Activated naive CD4-positive, alpha-beta T cell treated with anti-CD3 and anti-CD28 coated beads, Interleukin-2, amount 50 U/mL, for 24 hours (primary cell): Measurements from ENCODE around the gene NKD2.
"Not testable (repeated sequence)": the region's sequence is repeated elsewhere in the genome, so short reads cannot be mapped to it uniquely, and the experiment has no call there.

Experiments used
- H3K27ac Mint-ChIP-seq: one replicate; pipeline ENCODE4 v1.8.0; 2021; ENCODE audit warnings: mild to moderate bottlenecking, mixed read lengths
- H3K27me3 Mint-ChIP-seq: one replicate; pipeline ENCODE4 v1.8.0; 2021; ENCODE audit warnings: mixed read lengths
- H3K36me3 Mint-ChIP-seq: one replicate; pipeline ENCODE4 v1.8.0; 2021; ENCODE audit warnings: mixed read lengths
- H3K4me1 Mint-ChIP-seq: one replicate; pipeline ENCODE4 v1.8.0; 2021; ENCODE audit warnings: mixed read lengths
- H3K4me3 Mint-ChIP-seq: one replicate; pipeline ENCODE4 v1.8.0; 2021; ENCODE audit warnings: mild to moderate bottlenecking, mixed read lengths
- H3K9me3 Mint-ChIP-seq: one replicate; pipeline ENCODE4 v1.8.0; 2021; ENCODE audit warnings: mixed read lengths

Gene NKD2

DNA sequence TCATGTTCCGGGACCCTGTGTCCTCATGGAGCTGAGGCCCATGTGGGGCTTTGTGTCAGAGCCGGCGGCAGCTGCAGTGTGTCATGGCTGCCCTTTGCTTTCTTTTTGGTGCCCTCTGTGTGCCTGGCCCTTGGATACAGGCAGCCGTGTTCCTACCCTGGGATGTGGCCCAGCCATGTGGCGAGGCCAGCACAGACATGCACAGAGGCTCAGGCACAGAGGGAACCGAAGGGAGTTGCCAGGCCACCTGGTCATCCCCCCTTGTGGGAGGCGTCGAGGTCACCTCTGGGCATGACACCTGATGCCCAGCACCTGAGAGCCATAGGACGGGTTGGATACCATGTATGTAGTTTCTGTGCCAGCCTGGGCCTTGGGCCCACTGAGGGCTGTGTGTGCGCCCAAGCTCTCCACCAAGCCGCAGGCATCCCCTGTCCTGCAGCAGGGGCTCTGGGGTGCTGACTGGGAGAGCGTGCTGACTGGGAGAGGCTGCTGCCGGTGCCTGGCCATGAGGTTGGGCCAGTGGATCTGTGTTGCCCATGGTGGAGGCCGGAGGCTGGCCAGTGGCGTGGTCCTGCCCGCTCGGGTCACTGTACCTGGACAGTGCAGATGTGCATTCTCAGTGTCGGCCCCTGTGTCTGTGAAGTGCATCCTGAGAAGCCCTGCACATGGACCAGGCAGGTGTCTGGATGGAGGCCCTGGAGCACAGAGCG, 4.8 kb downstream of the NKD2 start:
- Mint-ChIP-seq H3K27me3 (peaks cover 12% of the 10 kb centered on the region), H3K4me3 (no peak overlapping the region), H3K4me1 (peaks cover 4% of the 10 kb centered on the region), H3K9me3 (no peaks in the 10 kb centered on the region), H3K27ac (no peak overlapping the region), H3K36me3 (no peaks in the 10 kb centered on the region)

GRCh38 chr5:1013948-1014301, 5.3 kb downstream of the NKD2 start:
- H3K27me3 Mint-ChIP-seq, result peaks cover 12% of the 10 kb centered on the region
- no peak overlapping the region for H3K4me3 Mint-ChIP-seq
- no peak overlapping the region for H3K27ac Mint-ChIP-seq
- peaks cover 4% of the 10 kb centered on the region for H3K4me1 Mint-ChIP-seq
- H3K9me3 Mint-ChIP-seq, result no peaks in the 10 kb centered on the region
- no peaks in the 10 kb centered on the region for H3K36me3 Mint-ChIP-seq

- peaks cover 4% of the 10 kb centered on the region for H3K4me1 Mint-ChIP-seq
- no peaks in the 10 kb centered on the region for H3K36me3 Mint-ChIP-seq
- peaks cover 12% of the 10 kb centered on the region for H3K27me3 Mint-ChIP-seq
- H3K4me3 Mint-ChIP-seq, result no peak overlapping the region
- H3K9me3 Mint-ChIP-seq, result no peaks in the 10 kb centered on the region
- H3K27ac Mint-ChIP-seq, result no peak overlapping the region
Measured at GRCh38 chr5:1014346-1014745, 5.7 kb downstream of the NKD2 start.

DNA sequence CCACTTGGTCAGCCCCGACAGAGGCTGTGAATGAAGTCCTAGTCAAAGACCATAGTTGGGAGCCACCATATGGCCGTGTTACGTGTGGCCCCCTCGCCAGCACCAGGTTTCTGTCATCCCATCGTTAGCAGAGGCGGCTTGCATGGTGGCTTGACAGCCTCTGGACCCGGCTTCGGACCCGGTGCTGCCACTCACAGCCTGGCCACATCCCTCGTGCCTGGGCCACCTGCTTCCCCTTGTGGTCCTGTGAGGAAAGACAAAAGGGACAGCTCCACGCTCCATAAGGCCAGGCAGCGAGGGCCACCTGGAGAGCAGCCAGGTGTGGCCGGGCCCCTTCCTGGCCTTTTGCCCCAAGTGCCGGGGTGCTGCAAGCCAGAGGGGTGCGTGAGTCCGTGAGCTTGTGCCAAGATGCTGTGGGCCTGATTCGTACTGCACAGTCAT, 6.2 kb downstream of the NKD2 start:
- Mint-ChIP-seq H3K27ac (no peak overlapping the region), H3K36me3 (no peaks in the 10 kb centered on the region), H3K4me3 (no peak overlapping the region), H3K27me3 (peaks cover 12% of the 10 kb centered on the region), H3K4me1 (peaks cover 2% of the 10 kb centered on the region), H3K9me3 (no peaks in the 10 kb centered on the region)

DNA sequence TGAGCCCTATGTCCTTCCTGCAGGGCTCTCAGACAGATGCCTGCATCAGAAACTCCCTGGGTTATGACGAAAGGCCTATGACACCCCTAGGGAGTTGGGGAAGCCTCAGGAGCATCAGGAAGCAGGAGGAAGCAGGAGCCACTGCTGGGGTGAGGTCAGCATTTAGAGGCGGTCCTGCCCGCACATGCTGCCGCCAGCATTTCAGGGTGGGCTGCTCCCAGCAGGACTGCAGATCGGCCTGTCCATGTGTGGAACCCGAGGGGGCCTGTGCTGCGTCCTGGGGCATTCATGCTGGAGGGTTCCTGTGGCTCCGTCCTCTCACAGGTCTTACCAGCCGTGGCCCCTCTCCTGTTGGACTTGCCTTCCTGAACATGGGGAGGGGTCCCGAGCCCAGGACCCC, 6.9 kb downstream of the NKD2 start:
- Mint-ChIP-seq H3K4me1 (no peaks in the 10 kb centered on the region), H3K4me3 (no peak overlapping the region), H3K9me3 (no peaks in the 10 kb centered on the region), H3K36me3 (no peaks in the 10 kb centered on the region), H3K27ac (no peak overlapping the region), H3K27me3 (peaks cover 9% of the 10 kb centered on the region)

DNA sequence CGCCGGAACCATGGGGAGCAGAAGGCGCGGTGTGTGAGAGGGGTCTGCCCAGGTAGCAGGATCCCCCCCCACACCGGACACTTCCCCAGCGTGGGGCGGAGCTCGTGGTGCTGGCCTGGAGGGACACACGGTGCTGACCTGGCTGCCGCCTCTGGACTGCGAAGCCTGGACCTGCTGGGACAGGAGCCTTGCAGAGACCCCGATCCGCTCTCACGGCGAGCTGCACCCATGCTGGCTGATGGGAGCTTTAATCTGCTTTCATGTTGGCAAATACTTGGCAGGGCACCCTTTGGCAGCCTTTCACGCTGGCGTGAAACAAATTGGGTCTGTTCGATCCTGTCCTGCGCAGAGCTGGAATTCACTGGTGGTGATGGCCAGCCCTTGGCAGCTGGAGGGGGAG, 7.4 kb downstream of the NKD2 start:
- peaks cover 6% of the 10 kb centered on the region for H3K27me3 Mint-ChIP-seq
- no peaks in the 10 kb centered on the region for H3K9me3 Mint-ChIP-seq
- no peak overlapping the region for H3K27ac Mint-ChIP-seq
- H3K4me1 Mint-ChIP-seq, result no peaks in the 10 kb centered on the region
- H3K36me3 Mint-ChIP-seq, result no peaks in the 10 kb centered on the region
- no peak overlapping the region for H3K4me3 Mint-ChIP-seq

DNA sequence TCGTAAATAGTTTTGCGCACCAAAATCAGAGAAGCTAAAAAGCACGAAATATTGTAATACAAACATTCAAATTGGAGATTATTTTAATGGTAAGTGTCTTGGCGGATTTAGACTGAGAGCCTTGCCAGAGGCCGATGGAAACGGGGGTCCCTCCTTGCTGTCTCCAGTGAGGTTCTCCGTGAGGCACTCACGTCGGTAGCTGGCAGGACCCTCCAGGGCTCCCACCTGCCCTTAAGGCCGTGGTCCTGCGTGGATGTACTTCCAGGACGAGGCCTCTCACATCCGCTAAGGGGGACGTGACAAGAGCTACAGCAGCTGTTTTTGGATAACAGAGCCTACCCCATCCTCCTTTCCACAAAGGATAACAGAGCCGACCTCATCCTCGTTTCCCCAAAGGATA, 7.9 kb downstream of the NKD2 start:
- H3K36me3 Mint-ChIP-seq, result no peaks in the 10 kb centered on the region
- no peak overlapping the region for H3K27ac Mint-ChIP-seq
- H3K4me1 Mint-ChIP-seq, result no peaks in the 10 kb centered on the region
- no peaks in the 10 kb centered on the region for H3K9me3 Mint-ChIP-seq
- H3K4me3 Mint-ChIP-seq, result no peak overlapping the region
- peaks cover 2% of the 10 kb centered on the region for H3K27me3 Mint-ChIP-seq

- H3K9me3 Mint-ChIP-seq, result no peaks in the 10 kb centered on the region
- H3K4me1 Mint-ChIP-seq, result no peaks in the 10 kb centered on the region
- H3K27me3 Mint-ChIP-seq, result no peaks in the 10 kb centered on the region
- H3K4me3 Mint-ChIP-seq, result no peak overlapping the region
- no peak overlapping the region for H3K27ac Mint-ChIP-seq
- H3K36me3 Mint-ChIP-seq, result no peaks in the 10 kb centered on the region
Measured at GRCh38 chr5:1017056-1017455, 8.5 kb downstream of the NKD2 start.

GRCh38 chr5:1017691-1018455, 9.3 kb downstream of the NKD2 start:
- Mint-ChIP-seq H3K4me3 (no peak overlapping the region), H3K4me1 (no peaks in the 10 kb centered on the region), H3K27ac (no peak overlapping the region), H3K27me3 (no peaks in the 10 kb centered on the region), H3K36me3 (no peaks in the 10 kb centered on the region), H3K9me3 (no peaks in the 10 kb centered on the region)

DNA sequence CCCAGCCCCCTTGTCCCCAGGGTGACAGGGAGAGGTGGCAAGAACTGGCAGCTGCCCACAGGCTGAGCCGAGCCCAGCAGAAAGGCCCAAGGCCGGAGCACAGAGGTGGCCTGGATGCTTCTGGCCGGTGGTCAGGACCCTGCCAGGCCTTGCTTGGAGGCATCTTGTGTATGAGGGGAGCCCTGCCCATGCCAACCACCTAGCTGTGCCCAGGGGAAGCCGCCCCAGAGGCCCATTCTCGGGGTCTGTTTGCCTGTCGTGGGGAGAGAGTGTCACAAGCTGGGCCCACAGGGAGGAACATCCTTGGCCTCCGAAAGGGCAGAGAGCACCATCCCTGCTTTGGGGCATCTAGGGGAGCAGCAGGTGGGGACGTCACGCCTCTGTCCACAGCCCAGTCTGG, 10.0 kb downstream of the NKD2 start:
- no peaks in the 10 kb centered on the region for H3K9me3 Mint-ChIP-seq
- H3K4me1 Mint-ChIP-seq, result no peaks in the 10 kb centered on the region
- H3K27ac Mint-ChIP-seq, result no peak overlapping the region
- H3K27me3 Mint-ChIP-seq, result no peaks in the 10 kb centered on the region
- H3K4me3 Mint-ChIP-seq, result no peak overlapping the region
- H3K36me3 Mint-ChIP-seq, result no peaks in the 10 kb centered on the region

GRCh38 chr5:1019001-1019905, 10.7 kb downstream of the NKD2 start:
- no peak overlapping the region for H3K27ac Mint-ChIP-seq
- no peaks in the 10 kb centered on the region for H3K9me3 Mint-ChIP-seq
- no peaks in the 10 kb centered on the region for H3K36me3 Mint-ChIP-seq
- H3K4me3 Mint-ChIP-seq, result no peak overlapping the region
- no peaks in the 10 kb centered on the region for H3K27me3 Mint-ChIP-seq
- H3K4me1 Mint-ChIP-seq, result no peaks in the 10 kb centered on the region

DNA sequence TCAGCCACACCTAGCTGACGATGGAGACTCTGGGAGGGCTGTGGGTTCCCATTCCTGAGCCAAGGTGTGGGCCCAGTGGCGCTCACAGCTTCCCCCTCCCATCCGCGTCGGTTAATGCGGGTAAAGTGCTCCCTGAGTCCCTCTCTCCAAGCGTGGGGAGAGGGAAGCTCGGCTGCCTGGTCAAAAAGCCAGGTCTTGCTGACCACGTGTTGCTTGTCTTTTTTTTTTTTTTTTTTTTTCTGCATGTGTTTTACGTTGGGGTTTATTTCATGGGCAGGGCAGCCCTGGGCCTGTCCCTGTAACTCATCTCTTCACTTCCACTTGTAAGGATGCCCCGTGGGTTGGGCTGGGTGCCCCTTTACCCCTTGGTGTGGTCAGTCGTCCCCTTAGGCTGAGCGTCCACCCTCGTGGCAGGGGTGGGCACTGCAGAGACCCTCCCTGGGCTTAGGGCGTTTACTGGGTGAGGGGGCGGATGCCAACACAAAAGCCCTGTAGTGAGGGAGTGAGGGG, 11.9 kb downstream of the NKD2 start:
- H3K4me3 Mint-ChIP-seq, result no peak overlapping the region
- no peak overlapping the region for H3K27ac Mint-ChIP-seq
- no peaks in the 10 kb centered on the region for H3K27me3 Mint-ChIP-seq
- no peaks in the 10 kb centered on the region for H3K9me3 Mint-ChIP-seq
- no peaks in the 10 kb centered on the region for H3K4me1 Mint-ChIP-seq
- no peaks in the 10 kb centered on the region for H3K36me3 Mint-ChIP-seq

- H3K27me3 Mint-ChIP-seq, result no peaks in the 10 kb centered on the region
- H3K36me3 Mint-ChIP-seq, result no peaks in the 10 kb centered on the region
- no peak overlapping the region for H3K27ac Mint-ChIP-seq
- H3K4me1 Mint-ChIP-seq, result no peaks in the 10 kb centered on the region
- no peaks in the 10 kb centered on the region for H3K9me3 Mint-ChIP-seq
- H3K4me3 Mint-ChIP-seq, result no peak overlapping the region
Measured at GRCh38 chr5:1021136-1021968, 12.8 kb downstream of the NKD2 start.

GRCh38 chr5:1021969-1022336, 13.4 kb downstream of the NKD2 start:
- not testable (repeated sequence) for H3K9me3 Mint-ChIP-seq, H3K36me3 Mint-ChIP-seq, H3K4me1 Mint-ChIP-seq, H3K4me3 Mint-ChIP-seq, H3K27ac Mint-ChIP-seq, H3K27me3 Mint-ChIP-seq
